NCI-H1092 (cell line): ENCODE data around the gene DNAJC5.

Experiments
- DNase-seq: peaks from one replicate; lab custom pipeline; 2025; lab: John Stamatoyannopoulos, UW

Gene DNAJC5

DNA sequence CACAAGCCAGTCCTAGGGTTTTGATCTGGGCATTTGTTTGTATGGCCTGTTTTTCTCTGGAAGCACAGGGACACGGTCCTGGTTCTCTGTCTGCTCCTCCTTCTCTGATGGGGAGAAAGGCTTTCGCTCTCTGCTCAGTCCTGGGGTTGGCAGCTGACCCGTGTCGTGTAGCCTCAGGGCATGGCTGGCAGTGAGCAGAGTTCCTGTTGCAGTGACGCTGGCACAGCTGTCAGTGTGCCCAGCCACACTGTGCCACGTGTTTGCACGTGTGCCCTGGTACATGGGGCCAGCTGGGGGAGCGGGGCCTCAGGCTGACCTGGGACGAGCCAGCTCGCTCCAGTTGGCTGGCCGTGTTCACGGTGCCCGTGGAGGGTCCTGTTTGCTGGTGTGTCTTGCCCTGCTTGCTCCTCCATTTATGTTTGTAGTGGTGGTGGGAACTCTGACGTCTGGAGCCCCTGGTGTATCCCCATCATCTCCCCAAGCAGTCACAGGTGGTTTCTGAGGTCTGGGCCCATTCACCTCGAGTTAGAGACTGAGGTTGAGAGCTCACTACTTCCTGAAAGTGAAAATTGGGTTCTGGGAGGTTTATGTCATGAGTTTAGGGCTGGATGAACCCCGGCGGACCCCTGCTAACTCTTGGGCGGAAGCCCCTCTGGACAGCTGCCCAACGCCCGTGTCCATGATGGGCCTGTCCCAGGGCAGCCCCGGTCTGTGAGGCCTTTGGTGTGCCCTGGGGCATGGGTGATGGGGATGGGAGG, 10.2 kb upstream of the DNAJC5 start:
- DNase-seq: no peak

DNA sequence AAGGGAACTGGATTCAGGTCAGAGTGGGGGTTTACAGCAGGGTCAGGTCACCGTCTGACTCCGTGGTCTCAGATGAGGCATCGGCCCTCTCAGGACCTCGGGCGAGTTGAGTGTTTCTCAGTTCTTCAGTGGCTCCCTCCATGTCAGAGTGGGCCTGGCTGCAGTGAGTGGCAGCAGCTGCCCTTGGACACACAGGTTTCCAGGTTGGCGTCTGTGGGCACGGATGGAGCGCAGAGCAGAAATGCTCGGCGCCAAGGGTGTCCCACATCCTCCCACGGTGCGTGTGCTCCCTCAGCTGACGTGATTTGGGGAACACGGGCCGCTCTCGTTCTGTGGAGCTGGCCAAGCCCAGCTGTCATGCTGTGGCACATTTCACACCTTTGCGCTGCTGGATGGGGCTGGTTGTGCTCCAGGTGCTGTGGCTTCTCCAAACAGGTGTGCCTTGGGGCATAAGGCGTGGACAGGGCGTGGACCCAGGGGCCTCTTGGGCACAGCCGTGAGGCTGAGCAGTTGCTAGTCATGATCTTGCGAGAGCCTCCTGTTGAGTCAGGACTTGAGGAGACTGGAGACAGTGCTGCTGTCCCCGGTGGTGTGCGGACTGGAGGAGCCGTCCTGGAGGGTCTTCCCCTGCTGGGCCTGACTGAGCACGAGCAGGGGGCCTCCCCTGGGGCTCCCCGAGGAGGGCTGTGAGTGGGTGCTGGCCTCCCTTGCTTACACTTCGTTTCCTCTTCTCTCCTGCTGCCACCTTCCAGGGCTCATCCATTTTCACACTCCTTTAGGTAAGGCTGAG, 9.5 kb upstream of the DNAJC5 start:
- DNase-seq: no peak

DNA sequence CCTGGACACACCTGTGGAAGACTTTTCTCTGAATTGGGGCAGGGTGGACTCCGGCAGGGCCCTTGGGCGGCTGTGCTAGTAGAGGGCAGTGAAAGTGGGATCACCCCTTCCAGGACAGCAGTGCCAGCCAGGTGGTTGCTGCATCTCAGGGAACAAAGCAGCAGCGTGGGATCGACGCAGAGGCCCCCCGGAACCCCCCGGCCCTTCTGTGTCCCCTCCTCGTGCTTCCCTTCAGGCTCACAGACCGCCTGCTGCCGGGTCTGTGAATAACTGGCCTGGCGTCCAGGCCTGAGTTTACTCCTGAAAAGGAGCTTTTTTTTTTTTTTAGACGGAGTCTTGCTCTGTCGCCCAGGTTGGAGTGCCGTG, 8.9 kb upstream of the DNAJC5 start:
- DNase-seq: no peak

DNA sequence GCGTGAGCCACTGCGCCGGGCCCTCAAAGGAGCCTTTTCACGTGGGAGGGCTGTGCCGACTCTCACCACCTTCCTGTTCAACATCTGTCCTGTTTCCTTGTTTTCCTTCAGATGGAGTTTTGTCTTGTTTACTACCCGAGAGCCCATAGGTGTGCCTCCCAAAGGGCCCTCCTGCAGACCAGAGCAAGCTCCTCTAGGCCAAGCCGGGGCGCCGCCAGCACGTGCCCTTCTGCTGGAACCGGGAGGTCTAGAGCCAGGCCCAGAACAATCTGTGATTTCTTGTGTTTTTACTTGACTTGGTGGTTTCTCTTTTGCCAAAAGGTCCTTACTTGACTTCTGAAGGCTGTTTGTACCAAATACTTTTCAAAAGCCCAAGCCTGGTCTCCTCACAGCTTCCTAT, 8.0 kb upstream of the DNAJC5 start:
- no peak for DNase-seq

DNA sequence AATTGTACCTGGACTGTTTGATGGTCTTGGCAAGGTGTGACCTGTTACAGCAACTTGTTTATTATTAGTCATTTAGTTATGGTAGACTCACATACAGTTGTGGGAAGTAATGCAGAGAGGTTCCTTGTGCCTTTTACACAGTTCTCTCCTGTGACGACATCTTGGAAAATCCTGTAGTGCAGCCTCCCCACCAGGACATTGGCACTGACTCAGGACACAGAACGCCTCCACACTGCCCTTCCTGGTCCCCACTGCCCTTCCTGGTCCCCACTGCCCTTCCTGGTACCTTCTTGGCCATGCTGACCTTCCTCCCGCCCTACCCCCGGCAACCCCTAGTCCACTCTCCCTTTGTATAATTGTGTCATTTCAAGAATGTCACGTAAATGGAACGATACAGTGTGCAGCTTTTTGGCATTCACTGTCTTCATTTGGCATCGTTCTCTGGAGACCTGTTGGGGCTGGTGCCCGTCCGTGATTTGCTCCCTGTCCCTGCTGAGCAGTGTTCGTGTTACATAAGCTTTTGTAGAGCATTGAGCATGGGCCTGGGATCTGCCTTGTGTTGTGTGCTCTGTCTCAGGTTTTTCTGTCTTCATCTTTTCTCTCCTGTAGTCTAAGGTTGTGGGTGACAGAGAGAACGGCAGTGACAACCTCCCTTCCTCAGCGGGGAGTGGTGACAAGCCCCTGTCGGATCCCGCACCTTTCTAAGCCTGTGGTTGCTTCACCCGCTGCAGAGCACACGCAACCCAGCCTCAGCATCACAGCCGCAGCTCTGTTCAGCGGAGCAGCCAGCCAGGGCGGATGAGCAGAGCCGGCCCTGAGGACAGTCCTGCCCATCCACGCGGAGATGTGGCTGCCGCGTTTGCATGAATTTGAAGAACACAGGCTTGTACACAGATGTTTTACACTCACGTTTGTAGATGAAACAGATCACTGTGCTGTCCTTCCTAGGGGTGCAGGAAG, 5.4 kb upstream of the DNAJC5 start:
- no peak for DNase-seq

DNA sequence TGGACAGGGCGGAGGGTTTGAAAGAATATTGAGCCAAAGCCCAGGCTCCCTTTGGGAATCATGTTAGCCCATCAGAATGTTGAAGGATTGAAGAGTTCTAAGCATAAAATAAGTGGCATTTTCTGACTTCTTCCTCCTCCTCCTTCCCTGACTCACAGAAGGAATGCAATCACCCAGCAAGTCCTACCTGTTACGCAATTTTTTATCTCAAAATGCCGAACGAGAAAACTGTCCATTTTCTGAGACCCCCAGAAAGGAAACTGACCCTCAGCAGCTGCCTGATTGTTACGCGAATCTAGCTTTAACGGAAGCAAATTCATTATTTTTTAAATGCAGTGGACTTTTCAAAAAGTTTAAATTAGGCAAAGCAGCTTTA, 4.7 kb upstream of the DNAJC5 start:
- DNase-seq: no peak

DNA sequence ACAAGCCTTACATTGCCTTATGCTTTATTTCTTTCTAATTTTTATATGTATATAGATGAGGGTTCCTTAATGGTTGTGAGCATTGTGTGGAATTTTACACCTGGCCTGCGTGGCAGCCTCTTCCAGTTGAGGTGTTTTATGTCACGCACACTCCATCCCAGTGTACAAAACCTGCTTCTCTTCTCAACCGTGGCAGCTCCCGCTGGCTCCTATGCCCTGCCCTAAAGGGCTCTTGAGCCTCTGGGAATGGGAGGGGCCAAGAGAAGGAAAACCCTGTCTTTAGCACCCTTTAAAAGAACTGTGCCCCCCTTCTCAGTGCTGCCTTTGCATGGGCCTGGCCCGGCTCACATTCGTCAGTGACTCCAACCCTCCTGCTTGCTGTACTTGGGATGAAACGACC, 4.3 kb upstream of the DNAJC5 start:
- DNase-seq: no peak

DNA sequence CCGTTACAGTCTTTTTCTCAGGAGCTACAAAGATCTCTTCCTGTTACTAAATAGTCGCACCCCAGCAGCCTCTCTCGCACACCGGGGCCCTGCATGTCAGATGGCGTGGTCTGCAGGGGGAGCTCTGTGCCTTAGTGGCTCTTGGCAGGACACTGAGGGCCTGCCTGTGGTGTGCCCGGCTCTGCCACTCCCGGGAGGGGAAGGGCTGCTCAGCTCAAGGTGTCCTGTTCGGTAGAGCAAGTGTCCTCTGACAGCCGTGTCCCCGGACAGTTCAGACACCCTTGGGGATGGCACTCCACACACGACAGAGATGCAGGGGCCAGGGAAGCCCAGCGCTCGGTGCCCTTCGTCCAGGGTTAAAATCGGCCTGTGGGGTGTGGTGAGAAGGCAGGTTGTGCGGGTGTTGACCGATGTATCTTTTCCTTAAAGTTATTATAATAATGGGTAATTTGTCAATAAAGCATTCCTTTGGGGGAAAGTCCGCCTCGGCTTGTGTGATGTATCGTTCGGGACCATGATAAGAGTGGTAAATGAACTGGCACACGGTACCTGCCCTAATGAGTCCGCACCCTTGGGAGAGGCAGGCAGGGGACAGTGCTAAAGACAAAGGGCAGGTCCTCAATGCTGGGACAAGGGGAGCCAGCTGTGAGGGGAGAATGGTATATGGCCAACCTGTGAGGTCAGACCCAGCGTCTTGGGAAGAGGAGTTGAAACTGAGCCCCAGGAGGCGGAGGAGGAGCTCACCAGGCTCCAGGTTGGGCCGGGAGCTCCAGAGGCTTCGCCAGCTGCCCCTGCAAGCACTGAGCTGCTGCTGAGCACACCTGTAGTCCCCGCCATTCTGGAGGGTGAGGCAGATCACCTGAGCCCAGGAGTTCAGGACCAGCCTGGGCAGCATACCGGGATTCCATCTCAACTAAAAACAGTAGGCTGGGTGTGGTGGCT, 3.6 kb upstream of the DNAJC5 start:
- DNase-seq: no peak

DNA sequence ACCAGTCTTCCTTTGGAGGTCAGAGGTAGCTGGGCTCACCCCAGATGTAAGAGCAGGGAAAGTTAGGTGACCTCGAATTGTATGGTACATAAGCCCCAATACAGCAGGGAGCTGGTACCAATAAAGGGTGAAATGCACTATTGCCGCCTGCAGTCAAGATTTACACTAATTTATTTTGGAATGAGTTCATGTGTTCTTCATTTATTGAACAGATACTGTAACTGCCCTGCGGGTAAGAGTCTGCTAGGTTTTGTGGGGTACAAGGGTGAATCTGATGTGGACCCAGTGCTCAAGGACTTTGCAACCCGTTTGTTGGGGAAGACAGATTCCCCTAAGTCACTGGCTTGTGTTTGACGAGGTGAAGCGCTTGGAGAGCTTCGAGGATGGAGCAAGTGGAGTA, 2.5 kb upstream of the DNAJC5 start:
- DNase-seq: no peak

DNA sequence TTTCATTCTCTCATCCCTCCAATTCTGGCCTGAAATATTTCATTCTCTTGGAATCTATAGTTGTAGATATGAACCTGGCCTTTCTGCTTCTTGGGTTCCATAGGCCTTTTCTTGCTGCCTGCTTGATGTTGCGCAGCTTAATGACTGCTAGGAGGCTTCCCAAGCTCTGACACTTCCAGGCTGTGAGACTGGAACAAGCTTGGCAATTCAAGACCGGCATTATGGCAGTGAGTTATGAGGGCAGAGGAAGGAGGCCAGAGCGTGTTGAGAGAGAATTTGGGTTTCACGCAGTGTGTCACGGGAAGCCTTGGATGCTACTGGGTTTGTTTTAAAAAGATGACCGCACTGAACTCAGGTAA, 948 bp upstream of the DNAJC5 start:
- no peak for DNase-seq

DNA sequence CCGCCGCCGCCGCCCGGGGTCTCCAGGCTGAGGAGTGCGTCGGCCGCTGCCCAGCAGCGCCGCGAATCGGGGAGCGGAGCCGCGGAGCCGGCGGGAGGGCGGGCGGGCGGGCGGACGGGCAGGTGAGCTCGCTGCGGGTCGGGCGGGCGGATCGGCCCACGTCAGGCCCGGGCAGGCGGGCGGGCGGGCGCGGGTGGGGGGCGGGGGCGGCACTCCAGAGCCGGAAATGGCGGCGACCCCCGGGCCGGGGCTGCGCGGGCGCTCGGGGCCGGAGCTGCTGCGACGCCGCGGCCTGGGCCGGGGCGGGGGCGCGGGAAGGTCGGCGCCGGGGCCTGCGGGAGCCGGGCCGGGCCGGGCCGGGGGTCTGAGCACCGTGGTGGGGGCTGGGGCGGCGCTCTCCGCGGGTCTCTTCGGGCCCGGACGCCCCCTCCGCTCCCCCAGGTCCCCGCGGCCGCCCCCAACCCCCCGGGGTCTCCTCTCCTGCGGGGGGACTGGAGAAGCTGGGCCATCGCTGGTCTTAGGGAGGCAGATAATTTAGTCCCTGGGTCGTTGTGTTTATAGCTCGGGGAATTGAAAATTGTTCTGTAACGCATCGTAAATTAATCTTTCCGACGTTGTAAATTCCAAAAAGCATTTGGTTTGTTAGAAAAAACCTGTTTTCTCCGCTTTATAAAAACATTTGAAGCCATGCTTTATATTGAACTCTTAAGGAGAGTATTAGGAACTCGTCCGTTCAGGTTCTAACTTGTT, 451 bp downstream of the DNAJC5 start:
- no peak for DNase-seq

DNA sequence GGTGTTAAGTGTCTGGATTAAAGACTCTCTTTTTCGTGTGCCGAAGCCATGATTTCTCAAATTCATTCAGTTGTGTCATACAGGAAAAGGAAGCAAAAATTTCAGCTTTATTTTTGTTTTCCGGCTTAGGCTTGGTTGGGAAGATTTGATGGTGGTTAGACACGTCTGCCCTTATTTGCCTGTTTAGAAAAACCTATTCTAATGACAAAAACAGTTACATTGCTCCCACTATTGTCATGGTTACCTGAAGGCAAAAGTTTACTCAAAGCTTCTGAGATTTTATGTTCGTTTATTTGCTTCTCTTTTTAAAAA, 982 bp downstream of the DNAJC5 start:
- no peak for DNase-seq

DNA sequence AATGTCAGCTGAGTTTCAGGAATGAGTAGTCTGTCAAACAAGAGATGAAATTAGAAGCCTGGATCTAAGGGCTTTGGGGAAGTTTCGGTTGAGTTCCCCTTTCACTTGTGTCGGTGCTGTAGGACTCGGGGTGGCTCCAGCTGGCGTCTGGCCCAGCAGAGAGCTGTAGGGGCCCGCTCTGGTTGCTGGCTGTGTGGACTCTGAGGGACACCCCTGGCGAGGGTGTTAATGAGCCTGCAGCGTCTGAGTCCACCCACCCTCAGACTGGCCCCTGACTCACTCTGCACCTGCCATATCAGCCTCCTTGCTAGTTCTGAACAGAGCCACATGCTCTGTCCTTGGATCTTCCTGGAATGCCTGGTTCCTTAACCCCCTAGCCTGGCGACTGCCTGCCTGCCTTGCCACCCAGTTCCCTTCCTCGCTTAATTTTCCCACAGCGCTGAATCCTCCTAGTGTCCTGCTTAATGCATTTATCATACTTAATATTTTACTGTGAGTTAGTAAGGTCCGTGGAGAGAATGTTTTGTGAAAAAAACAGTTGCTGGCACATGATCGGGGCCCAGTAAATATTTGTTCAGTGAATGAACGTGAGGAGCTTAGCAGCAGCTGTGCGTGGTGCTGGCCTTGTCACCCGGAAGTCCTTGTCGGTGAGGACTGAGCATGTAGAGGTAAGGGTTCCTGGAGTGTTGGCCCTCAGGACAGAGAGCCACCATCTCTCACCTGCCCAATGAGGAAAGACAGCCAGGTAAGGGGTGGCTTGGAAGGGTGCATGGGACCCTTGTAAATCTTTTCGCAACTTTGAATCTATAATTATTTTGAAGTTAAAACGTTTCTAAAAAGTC, 1.6 kb downstream of the DNAJC5 start:
- DNase-seq: peak; percentile 50

DNA sequence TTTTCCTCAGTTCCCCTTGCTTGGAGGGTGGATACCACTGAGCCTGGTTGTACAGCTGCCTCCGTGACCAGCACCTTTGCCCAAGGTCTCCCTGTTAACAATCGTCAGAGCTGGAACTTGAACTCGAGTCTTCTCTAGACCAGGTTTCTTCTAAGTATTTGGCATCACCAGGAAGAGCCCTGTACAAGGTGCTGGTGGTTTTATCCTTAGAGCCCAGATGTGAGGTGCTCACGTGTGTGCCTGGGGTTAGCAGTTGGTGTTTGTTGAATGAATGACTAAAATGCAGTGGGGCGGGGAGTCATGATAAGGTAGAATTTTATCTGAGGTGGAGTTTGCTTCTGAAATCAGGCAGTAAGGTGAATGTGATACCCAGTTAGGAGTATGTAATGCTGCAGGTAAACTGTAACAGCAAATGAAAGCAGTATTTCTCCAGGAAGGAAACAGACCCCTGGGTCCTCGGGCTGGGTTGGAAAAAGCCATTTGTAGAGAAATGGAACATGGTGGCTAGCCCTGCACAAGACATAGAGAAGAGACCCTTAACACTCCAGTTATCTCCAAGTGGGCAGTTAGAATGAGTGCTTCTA, 3.1 kb downstream of the DNAJC5 start:
- DNase-seq: no peak

DNA sequence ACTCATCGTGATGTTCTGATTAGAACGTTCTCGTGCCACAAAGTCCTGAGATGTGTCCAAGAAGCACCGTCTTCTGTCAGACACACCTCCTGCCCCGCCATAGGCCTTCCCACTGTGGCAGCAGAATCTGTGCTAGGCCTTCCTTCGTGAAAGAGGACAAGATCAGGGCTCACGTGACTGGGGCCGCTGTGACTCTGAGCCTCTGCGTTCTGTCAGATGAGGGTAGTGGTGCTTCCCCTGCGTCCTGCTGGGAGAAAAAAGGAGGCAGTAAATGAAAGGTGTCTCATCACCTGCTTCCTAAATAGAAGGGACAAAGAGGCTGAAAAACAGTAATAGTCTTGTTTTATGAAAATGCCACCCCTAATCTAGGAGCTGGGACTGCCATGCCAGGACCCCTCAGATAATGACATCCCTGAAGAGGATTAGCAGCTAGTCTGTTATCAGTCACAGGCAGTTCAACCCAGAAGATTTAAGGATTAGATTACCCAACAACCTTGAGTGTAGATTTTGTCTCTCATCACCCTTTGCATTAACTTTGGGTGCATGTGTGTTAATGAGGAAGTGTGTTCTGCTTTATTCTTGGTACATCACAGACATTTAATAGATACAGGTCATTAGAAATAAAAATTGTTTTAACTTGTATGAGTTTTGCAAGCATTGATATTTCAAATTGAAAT, 4.1 kb downstream of the DNAJC5 start:
- DNase-seq: no peak

DNA sequence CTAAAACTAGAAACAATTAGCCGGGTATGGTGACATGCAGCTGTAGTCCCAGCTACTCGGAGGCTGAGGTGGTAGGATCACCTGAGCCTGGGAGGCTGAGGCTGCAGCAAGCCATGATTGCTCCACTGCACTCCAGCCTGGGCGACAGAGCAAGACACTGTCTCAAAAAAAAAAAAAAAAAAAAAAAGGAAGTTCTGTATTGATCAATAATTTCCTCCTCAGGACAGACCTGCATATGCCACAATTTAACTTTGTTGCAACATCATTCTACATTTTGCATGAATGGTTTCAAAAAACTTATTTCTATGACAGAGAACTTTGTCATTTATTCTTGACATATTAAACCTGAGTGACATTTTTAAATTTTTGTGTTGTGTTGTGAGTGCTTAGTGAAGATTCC, 5.5 kb downstream of the DNAJC5 start:
- DNase-seq: no peak

DNA sequence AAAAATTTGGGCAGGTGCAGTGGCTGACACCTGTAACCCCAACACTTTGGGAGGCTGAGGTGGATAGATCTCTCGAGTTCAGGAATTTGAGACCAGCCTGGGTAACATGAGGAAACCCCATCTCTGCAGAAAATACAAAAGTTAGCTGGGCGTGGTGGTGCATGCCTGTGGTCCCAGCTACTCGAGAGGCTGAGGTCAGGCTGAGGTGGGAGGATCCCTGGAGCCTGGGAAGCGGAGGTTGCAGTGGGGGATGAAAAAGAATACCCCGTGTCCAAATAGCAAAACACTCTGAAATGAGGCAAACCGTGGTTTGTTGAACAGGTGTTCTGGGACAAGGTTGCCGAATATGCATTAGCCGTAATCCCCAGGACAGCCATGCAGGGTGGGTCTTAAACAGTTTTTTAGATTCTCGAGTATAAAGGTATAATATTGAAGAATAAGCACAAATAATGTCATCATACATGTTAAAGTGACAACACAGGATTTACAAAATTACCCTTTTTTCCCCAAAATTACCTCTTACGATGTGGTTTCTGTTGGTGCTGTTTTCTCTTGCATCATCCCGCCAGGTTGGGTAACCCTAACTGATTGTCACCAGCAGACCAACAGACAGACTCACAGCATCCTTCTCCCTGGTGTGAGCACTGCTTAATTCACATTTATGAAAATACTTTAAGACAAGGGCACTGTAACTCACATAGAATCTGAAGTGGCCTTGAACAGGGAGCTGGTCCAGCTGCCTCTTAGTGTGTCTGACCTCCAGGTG, 9.1 kb downstream of the DNAJC5 start:
- no peak for DNase-seq

DNA sequence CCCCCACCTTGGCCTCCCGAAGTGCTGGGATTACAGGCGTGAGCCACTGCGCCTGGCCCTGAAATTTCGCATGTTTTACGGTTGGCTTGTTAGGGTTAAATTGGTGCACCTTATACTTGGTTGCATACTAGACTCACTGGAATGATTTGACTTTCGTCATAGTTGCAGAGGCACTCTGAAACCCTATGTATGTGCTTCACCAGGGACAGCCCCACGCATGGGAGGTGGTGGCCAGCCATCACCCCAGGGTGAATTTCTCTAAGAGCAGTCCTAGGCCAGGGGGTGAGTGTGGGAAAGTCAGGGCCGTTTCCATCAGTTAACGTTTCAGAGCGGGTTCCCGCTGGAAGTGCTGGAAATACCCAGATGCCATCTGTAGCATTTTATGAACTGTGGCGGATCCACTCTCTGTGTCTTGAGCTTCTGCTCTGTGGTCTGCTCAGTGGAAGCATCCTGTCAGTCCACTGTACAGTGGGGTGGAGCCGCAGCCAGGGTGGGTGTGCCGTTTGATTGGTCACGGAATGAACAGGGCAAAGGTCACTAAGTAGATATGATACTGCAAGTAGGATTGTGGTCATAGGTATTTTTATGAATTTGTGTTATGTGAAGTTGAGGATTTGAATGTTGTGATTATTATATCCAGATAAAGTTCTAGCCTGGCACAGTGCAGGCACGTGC, 13.2 kb downstream of the DNAJC5 start:
- no peak for DNase-seq
